HG03039 (cell line): Measurements from ENCODE around the gene ASB15.

Experiments used
- ATAC-seq: cut with Tn5 transposase; IDR thresholded peaks from one replicate; pipeline ENCODE4 v1.9.1; 2021; ENCODE audit warnings: mild to moderate bottlenecking, moderate library complexity; ENCODE audit not compliant: unreplicated experiment

Gene ASB15

GRCh38 chr7:123594813-123595241 is 6.8 kb upstream of the ASB15 start:
- no peak for ATAC-seq

GRCh38 chr7:123598657-123599056 is 3.0 kb upstream of the ASB15 start:
- ATAC-seq = no peak

- no peak for ATAC-seq
These were observed 1.9 kb upstream of the ASB15 start for GRCh38 chr7:123599766-123600165.

GRCh38 chr7:123600876-123601275 is 745 bp upstream of the ASB15 start:
- ATAC-seq = no peak

GRCh38 chr7:123602648-123603047 is 1.0 kb downstream of the ASB15 start:
- no peak for ATAC-seq

- no peak for ATAC-seq
These were observed 3.1 kb downstream of the ASB15 start for GRCh38 chr7:123604739-123605138.

GRCh38 chr7:123607423-123607975 is 5.9 kb downstream of the ASB15 start:
- ATAC-seq = no peak

GRCh38 chr7:123608991-123609882 is 7.6 kb downstream of the ASB15 start:
- ATAC-seq = no peak

GRCh38 chr7:123609883-123610239 is 8.2 kb downstream of the ASB15 start:
- ATAC-seq = no peak

GRCh38 chr7:123612024-123612423 is 10.4 kb downstream of the ASB15 start:
- no peak for ATAC-seq

- ATAC-seq = no peak
These were observed 13.7 kb downstream of the ASB15 start for GRCh38 chr7:123615344-123615743.

GRCh38 chr7:123616223-123616622 is 14.6 kb downstream of the ASB15 start:
- no peak for ATAC-seq

- ATAC-seq = no peak
These were observed 20.1 kb downstream of the ASB15 start for GRCh38 chr7:123621707-123622106.

- no peak for ATAC-seq
These were observed 21.2 kb downstream of the ASB15 start for GRCh38 chr7:123622660-123623386.

- ATAC-seq = peak; percentile 93
These were observed 23.0 kb downstream of the ASB15 start for GRCh38 chr7:123624527-123625183.

GRCh38 chr7:123625254-123625653 is 23.6 kb downstream of the ASB15 start:
- no peak for ATAC-seq

GRCh38 chr7:123627851-123628250 is 26.2 kb downstream of the ASB15 start:
- no peak for ATAC-seq

- ATAC-seq = no peak
These were observed 27.2 kb downstream of the ASB15 start for GRCh38 chr7:123628829-123629228.

- ATAC-seq = no peak
These were observed 27.7 kb downstream of the ASB15 start for GRCh38 chr7:123629281-123629680.

- ATAC-seq = no peak
These were observed 31.2 kb downstream of the ASB15 start for GRCh38 chr7:123632808-123633207.

GRCh38 chr7:123633553-123633952 is 31.9 kb downstream of the ASB15 start:
- ATAC-seq = no peak
